ENCODE data around the gene GSE1.

GSE1 gene

DNA sequence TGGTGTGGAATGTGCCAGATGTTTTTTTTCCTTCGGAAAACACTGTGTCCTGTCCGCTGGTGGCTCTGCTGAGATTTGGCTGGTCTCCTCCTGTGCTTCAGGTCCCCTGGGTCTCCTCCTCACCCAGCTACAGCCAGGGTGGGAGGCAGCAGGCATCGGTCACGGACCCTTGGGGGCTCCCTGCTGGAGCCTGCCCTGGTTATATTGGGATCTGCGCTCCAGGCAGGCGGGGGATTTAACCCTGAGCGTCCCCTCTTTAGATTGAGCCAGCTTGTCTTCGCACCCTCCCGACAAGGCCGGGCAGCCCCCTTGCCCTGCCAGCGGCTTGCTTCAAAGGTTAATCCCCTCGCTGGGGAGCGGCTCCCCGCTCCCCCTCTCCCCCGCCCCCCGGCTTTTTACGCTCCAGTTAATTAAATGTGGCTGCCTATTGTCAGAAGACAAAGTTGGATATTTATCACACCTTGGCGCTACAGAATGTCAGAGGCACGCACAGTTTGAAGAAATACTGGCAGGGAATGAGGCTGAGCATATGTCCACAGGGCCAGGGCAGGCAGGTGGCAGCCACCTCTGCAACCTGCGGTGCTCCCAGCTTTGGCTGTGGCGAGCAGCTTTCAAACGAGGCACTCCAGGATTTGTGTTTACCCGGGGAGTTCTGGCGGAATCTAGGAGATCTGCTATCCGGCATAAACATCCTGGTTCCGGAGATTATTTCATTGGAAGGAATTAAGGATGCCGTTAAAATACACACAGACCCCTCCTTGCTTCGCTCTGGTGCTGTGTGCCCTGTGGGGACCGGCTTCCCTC is 38.2 kb upstream of the GSE1 start:
- no peak for DNase-seq

DNA sequence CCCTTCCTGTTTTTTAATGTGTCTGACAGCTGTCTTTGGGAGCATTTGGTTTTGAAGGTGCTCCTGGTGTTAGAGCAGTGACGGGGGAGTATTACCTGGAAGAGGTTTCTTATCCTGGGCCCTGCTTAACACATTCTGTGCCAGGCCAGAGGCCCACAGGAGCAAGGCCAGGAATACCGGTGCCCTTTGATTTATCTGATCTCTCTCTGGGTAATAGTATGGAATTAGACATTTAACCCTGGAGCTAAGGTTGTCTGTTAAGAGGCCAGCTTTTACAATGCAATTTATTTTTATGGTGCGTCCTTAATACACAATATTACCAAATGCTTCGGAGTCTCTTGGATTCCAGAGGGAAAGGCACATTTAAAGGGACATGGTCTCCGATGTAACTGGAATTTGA is 37.2 kb upstream of the GSE1 start:
- DNase-seq = no peak

DNA sequence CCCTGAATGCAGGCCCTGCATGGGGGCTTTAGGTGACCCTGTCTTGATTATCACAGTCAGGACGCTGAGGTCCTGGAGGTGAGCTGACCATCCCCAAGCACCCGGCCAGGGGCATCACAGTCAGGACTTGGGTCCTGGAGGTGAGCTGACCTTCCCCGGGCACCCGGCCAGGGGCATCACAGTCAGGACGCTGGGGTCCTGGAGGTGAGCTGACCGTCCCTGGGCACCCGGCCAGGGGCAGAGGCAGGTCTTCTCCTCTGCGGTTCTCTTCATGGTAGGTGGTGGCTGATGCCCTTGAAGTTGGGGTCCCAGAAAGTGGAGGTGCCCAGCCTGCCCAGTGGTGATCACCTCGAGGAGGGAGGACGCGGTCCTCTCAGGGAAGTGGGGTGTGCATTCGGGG is 36.2 kb upstream of the GSE1 start:
- DNase-seq = no peak

DNA sequence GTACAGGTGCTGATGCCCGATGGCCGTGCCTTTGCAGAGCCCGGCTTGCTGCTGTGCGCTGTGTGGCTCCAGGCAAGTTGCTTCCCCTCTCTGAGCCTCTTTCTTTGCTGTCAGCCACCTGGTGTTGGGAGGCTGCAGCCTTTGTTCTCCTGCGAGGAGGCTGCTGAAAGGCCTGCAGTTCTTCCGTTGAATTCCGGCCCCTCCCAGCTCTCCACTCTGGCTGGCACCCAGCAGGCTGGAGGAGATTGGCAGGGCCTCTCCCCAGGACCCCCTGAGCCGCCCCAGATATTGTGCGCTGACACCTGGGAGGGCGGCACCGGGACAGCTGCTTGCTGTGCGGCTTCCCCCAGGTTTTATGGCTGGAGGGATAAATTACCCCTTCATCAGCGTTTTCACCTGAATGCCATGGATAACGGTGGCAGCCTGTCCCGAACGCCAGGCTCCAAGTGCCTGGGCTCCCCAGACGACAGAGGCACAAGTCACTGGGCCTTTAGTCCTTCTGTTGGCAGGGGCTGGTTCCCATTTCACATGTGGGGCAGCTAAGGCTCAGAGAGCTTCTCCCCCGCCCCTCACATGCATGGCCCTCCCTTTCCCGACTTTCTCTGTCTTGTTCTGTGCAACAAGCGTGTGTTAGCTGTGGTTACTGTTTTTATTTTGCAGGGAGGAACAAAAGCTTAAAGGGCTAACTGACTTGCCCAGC is 35.1 kb upstream of the GSE1 start:
- DNase-seq = no peak

DNA sequence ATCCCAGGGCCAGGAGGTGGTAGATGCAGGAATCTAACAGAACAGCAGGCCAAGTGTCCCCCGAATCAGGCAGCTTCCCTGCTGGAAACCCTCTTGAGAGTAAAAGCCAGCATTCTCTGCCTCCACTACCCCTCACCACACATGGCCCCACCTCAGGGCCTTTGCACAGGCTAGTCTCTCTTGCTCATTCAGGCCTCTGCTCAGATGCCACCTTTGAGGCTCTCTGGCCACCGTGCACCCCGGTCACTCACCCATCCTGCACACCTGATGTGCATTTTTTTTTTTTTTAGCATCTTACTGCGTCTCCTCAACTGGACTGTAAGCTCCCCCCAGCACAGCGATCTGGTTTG is 34.5 kb upstream of the GSE1 start:
- DNase-seq = no peak

DNA sequence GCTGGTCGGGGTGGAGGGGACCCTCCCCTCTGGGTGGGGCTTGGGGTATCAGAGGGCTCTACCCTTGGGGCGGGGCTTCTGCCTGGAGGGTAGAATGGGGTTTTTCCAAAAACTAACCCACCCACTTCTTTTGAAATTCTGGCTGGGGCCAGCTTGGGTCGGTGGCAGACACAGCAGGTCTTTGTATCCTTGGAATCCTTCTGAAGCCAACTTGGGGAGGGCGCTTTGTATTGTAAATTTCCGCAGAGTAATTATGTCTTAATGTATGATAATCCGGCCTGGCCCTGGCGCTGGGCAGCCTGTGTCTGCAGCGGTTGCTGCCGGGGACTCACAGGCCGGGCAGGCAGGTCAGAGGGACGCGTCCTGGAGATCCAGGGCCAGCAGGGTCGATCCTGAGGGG is 33.9 kb upstream of the GSE1 start:
- no peak for DNase-seq

DNA sequence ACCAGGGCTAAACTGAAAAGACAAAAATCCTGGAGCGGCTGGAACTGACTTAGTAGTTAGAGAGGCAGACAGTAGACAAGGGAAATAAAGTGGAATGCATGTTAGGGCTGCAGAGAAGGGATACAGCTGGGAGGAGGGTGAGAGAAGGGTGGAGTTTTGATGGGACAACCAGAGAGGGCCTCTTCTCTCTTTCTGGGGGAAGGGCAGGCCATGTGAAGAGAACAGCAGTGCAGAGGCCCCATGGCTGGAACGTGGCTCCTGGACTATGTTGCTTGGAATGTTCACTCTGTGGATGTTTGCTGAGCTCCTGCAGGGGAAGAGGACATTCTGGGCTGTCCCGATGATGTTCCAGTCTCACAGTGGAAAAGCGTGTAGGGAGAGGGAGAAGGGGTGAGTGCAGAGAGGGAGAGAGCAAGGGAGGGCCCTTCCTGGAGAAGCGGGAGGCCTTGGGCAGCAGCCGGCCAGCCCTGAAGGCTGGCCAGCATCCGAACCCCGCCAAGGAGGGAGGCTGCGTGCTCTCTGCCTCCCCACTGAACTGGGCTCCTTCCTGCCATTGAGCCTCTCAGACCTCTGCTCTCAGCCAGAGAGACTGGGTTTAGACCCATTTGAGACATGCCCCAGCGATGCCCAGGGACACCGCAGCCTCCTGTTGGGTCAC is 33.1 kb upstream of the GSE1 start:
- no peak for DNase-seq

DNA sequence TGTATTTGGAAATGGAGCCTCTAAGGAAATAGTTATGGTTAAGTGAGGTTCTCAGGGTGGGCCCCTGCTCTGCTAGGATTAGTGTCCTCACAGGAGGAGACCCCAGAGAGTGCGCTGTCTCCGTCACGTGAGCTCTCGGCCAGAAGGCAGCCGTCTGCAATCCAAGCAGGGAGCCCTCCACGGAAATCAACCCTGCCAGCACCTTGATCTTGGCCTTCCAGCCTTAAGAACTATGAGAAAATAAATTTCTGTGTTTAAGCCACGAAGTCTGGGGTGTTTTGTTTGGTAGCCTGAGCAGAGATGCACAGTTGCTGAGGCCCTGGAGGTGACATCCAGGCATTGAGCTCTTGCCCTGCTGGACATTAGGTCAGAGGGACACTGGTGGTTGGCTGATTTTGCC is 32.4 kb upstream of the GSE1 start:
- DNase-seq = no peak

DNA sequence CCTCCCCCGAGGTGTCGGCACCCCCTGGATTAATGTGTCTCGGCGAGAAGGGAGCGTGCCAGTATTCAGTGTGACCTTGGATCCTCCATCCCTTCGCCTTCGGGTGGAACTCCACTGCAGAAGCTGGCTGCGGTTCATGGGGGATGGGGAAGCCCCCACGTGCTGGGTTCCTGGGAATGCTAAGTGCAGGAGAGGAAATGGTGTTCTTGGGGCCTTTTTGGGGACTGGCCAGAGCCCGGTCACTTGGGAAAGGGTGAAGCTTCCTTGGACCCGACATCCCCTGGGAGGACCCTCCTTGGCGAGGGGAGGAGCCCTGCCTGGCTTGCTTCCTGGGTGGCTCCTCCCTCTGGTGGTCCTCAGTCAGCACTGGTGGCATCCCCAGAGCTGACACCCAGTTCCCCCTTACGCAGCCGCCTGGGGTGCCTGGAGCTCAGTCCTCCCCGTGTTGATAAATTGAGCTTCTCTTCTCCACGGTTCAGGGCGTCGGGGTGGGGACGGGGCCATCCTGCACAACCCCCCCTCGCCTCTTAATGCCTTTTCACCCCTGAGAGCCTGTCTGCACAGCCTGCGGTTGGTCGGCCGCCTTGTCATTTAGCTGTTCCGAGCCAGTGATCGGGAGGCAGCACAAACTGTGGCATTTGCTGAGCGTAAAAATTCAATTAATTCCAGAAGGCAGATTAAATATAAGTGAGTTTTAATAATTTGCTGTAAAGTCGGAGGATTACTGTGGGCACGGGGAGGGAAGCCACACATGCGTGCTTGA is 30.7 kb upstream of the GSE1 start:
- DNase-seq = no peak

DNA sequence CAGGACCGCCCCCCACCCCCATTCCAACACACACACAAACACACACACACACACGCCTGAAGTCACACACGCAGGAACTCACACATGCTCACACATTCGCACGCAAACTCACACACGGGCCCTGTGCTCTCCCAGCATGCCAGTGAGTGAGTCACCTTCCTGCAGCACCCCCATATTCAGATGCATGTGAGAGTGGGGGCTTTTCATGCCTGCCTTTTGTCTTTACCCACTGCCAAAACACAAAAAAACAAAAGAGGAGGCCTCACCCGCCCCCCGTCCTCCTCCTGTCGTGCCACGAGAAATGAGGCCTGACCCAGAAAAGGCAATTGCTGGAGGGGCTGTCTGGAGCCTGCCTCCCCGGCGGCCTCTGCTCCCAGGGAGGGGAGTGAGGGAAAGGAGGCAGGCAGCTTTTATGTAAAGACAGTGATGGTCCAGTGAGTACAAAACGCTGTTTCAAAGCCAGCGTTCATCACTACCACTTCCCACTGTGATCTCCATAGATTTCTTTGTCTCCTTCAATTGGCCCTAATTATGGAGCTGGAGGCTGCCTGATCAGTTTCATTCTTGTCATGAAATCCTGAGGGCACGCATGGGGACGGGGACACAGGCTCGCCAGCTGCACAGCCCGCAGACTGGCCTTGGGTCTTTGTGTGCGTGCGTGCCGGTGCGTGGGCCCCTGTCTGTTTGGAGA is 29.5 kb upstream of the GSE1 start:
- no peak for DNase-seq

DNA sequence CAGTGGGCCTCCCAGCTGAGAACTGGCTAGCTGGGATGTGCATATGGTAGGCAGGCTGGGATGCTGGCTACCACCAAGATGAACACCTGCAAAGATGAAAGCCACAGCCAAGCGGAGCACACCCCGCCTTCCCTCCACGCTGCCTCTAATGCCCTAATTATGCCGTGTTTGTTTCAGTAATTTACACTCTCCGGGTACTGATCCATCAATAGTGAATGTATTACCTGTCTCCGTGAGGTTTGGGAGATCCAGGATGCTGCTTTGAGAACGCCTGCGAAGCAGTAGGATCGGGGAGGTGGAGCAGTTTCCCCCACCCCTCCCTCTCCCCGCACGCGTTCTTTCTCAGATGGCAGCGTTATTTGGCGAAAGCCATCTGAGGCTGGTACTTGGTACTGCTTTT is 28.9 kb upstream of the GSE1 start:
- DNase-seq = no peak

DNA sequence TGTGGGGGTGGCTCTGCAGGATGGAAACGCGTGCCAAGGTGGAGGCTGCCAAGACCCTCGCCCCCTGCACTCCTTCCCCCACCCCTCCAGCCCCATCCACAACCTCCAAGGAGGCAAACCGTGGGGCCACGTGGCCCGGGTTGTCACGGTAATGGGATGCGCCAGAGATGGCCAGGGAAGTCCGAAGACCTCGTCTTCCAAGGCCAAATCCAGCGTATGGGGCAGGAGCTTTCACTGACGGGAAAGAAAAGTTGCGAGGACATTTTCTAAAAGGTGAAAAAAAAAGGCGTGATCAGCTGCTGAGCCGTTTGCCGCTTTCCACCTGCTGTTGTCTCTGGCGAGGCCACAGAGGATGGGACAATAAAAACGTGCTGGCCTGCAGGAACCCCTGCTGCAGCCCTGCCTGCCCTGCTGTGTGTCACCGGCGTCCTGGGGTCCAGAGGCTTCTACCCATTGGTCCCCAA is 28.3 kb upstream of the GSE1 start:
- DNase-seq = no peak

DNA sequence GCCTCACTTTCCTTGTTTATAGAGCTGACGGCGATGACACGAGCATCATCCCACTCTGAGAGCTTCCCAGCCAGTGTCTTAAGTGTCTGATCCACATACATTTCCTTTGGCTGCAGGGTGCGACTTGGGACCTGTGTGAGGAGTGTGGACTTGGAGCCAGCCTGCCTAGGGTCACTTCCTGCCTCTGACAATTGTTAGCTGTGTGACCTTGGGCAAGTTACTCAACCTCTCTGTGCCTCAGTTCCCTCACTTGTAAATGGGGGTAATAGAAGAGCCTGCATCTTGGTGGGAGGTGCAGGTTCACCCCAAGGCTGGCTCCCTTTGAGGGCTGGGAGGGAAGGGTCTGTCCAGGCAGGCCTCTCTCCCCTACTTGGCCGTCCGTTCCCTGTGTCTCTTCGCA is 27.4 kb upstream of the GSE1 start:
- no peak for DNase-seq

DNA sequence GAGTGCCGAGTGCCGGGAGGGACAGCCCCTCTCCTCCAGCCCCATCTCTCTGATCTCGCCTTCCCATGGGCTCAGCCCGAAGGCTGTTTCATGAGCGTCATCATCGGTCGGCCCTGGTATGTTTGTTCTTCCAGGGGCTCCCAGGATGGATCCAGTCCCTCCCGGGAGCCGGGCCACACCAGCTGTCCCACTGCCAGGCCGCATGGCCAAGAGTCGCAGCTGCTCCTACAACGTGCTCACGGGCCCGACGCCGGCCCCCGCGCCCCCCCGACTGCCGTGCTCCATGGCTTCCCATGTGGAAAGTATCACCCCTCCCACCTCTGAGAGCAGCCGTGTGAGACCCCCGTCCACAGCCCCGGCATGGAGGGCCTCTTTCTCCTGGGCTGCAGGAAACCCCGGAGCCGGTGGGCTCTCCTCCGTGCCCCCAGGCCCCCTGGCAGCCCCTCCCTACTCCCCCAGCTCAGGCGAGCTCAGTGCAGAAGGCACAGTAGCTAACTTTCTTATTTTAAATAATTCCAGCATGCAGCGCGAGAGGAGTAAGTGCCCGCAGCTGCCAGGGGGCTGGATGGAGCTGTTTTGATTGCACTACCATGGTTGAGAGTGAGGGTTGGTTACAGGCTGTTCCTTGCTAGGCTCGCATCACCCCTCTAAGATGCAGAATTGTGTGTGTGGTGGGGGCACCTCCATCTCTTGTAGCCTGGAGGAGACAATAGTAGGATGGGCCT is 26.6 kb upstream of the GSE1 start:
- no peak for DNase-seq

DNA sequence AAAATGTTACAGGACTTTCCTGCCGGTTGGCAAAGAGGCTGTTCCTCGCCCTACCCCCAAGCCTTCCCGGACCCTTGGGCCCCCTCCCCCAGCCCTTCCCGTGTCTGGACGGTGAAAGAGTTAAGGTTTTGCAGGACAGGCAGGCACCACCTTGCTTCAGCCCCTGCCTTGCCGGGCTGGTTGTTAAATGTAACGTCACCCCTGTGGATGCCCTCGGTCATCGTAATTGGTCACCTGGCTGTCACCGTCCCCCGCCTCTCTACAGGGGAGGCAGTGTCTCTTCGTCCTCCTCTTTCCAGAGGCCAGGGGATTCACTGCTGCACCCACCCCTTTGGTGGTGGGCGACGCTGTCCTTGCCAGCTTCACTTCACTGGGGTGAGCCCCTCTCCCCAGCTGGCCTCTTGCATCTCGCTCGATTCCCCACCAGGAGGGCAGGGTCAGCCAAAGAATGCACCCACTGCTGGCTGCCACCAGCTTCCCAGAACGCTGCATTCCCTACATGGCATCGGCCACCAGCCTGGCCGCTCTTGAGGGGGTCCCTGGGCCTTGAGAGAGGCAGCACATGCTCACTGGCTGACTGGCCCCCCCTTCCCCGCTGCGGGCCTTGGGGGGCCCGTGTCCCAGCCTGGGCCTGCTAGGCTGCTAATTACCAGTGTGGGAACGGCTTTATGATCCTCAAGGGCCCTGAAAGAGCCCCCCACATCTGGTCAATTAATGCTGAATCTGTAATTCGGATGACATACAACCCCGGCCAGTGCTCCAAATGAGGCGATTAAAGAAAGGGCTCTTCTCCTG is 25.2 kb upstream of the GSE1 start:
- DNase-seq = no peak

DNA sequence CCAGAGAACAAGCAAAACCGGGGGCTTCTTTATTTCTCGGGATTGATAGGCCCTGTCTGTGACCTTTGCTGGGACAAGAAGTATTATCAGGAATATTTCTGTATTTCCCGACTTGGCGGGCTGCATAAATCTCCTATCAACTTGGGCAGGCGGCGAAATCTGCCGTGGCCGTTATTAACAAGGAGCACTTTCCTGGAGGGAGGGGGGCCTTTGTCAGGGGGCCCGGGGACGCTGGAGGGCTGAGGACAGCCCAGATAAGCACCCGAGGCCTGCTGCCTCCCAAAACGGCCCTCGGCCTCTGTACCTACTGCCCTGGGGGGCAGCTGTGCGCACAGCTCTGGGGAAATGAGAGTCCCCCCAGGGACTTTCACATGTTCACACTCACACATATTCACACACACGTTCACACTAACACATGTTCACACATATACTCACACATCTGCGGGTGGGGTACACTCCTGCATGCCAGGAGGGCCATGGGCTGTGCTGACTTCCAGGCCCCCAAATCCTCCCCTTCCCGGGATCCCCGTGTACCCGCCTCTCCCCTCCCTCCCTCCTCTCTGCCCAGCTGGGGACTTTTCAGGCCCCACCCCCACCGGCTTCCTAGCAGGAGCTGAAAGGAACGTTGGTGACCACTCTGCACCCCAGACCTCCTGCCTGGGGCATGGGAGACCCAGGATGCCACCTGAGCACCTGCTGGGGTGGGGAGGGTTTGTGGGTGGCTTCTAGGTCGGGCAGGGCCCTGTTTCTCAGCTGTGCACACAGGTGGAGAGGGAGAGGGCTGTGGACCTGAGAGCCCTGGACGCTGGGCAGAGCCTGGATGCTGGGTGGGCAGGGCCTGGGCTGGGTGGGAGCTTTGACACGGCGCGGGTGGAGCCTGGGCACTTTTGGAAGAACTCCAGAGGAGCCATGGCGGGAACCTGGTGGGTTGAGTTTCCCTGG is 24.3 kb upstream of the GSE1 start:
- DNase-seq = no peak

DNA sequence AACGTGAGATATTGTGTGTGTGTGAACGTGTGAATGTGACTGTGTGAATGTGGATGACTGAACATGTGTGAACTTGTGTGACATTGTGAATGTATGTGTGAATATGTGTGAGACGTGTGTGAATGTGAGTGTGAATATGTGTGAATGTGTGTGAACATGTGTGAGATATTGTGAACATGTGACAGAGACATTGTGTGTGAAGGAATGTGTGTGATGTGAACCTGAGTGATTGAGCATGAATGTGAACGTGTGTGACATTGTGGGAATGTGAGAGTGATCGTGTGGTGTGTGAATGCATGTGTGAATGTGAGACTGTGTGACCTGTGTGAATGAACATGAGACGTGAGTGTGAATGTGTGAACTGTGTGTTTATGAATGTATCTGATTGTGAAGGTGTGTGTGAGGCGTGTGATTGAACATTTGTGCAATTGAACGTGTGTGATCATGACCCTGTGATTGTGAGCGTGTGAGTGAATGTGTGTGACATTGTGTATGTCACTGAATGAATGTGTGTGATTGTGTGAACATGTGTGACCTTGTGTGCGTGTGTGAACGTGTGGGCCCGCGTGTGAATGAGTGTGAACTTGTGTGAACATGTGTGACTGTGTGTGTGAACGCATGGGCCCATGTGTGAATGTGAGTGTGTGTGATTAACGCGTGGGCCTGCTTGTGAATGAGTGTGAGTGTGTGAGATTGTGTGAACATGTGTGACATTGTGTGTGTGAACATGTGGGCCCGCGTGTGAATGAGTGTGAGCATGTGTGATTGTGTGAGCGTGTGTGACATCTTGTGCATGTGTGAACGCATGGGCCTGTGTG is 23.2 kb upstream of the GSE1 start:
- DNase-seq = no peak

DNA sequence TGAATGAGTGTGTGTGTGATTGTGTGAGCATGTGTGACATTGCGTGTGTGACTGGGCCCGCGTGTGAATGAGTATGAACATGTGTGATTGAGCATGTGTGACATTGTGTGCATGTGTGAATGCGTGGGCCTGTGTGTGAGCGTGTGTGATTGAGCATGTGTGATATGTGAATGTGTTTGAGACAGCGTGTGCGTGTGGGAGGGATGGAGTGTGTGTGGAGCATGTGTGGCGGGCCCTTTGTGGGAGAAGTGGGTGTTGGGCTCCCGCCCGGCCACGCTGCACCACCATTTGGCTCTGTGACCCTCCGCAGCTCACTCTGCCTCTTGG is 22.7 kb upstream of the GSE1 start:
- DNase-seq = no peak

DNA sequence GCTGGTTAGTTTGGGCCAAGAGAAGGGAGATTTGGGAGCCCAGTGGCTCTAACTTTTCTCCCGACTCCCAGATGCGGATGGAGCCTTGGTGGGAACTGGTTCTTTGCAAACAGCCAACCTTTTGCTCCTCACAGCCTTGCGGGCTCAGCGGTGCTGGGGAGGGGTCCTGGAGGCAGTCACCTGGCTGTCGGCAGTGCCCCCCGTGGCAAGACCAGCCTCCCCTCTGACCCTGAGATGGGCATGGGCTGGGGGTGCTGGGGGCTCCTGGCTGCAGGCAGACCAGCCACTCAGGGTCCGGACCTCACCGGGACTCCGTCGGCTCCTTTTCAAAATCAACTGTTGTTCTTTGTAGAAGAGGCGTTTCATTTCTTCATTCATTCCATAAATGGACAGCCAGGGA is 21.7 kb upstream of the GSE1 start:
- no peak for DNase-seq
